Measurements from ENCODE around the gene FTO.

Gene FTO

DNA sequence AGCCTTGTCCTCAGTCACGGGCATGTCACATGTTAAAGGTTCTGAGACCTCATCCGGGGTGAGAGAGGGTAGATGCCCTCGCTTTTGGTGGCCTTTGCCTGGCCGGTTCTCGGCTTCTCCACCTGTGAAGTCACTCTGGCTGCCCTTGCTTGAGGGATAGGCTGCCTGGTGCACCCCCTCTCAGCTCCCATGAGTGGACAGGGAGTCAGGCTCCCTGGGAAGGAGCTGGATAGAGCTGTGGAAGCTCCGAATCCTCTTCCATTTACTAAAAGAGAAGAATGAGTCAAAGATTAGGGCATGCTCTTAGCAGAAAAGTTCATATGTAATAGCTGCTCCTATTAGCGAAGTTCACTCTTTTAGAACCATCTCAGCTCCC, 440.6 kb downstream of the FTO start:
- no peak for DNase-seq

- no peak for DNase-seq
These were observed 441.9 kb downstream of the FTO start for GRCh38 chr16:54145881-54146280.

GRCh38 chr16:54148974-54149373, 445.0 kb downstream of the FTO start:
- no peak for DNase-seq

DNA sequence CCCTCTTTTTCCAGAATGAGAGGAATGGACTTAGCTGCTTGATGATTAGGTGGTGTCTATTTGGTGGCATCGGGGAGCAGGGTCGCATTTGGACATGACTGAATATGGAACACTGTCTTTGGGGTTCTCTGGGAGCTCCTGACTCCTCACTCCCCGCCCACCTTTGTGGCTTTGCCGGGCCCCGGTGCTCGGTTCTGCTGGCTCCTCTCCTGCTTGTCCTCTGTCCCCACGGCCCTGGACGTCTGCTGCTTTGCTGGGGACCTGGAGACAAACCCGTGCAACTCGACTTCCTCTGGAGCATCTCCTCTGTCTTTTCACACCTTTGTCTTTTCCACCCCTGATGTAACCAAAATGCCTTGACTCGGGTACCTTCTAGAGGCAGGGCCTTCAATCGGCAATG, 446.9 kb downstream of the FTO start:
- no peak for DNase-seq

- no peak for DNase-seq
These were observed 448.6 kb downstream of the FTO start for GRCh38 chr16:54152362-54153239.

- no peak for DNase-seq
These were observed 449.4 kb downstream of the FTO start for GRCh38 chr16:54153240-54153934.

GRCh38 chr16:54156349-54156748, 452.4 kb downstream of the FTO start:
- DNase-seq = no peak

- DNase-seq = no peak
These were observed 455.0 kb downstream of the FTO start for GRCh38 chr16:54158986-54159385.

- DNase-seq = no peak
These were observed 455.6 kb downstream of the FTO start for GRCh38 chr16:54159490-54160080.

DNA sequence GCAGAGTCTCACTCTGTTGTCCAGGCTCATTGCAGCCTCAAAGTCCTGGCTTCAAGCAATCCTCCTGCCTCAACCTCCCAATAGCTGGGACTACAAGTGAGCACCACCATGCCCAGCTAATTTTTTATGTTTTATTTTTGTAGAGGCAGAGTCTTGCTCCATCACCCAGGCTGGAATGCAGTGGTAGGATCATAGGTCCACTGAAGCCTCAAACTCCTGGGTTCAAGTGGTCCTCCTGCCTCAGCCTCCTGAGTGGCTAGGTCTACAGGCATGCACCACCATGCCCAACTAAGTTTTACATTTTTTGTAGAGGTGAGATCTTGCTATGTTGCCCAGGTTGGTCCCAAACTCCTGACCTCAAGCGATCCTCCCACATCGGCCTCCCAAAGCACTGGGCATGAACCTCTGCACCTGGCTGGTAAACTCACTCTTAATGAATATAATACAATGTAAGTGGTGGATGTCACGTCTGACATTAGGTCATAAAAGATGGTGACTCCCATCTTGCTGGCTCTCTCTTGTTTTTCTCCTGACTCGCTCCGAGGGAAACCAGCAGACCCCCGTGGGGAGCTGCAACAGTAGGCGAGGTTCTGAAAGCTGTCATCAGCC, 456.4 kb downstream of the FTO start:
- DNase-seq = no peak

- DNase-seq = no peak
These were observed 457.3 kb downstream of the FTO start for GRCh38 chr16:54160939-54161897.

- DNase-seq = no peak
These were observed 459.4 kb downstream of the FTO start for GRCh38 chr16:54163197-54163843.

DNA sequence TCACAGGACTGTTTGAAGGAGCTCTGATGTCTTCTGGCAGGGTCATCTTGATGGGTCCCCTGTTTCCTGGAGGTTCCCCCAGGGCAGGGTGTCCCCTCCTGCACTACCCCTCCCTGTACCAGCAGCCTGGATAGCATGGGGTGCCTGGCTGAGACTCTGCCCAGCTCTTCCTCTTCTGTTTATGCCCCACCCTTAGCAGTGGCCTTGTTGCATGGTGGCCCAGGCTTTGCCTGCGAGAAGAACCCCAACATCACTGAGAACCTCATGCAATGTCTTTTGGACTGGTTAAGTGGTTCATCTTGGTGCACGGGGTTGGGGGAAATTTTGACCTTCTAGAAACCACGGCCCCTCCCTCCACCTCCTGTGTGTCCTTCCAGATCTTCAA, 460.8 kb downstream of the FTO start:
- no peak for DNase-seq

DNA sequence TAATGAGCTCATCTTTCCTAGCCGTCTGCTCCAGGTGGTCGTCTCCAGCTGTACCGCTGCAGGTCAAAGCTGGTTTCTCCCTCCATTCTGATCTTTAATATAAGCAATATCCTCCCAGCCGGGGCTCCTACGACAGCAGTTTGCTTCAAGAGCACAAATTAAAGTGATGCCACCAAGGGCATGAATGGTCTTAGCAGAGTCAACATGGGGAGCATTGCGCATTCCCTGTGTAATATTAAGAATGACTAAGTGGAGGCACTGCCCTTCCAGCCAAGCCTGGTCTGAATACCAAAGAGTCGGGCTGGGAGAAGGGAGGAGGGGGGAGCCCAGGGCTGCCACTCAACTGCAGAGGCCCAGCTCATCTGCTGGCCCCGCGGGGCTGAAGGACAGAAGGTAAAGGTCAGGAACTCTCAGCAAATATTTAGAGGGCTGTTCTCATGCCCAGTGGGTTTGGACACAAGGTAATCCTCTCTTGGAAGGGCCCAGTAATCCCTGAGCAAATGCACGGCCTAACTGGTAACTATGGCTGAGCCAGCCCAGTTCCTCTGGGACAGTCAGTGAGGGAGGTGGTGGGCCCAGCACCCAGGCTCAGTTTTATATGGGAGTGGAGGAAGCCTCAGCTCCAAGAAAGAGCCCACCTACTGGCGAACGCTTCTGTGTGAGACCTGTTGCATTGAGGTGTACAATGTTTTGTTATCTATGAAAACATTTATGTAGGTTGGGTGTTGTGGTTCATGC, 461.4 kb downstream of the FTO start:
- DNase-seq = no peak

- DNase-seq = no peak
These were observed 462.2 kb downstream of the FTO start for GRCh38 chr16:54165912-54166865.

GRCh38 chr16:54169112-54169511, 465.2 kb downstream of the FTO start:
- no peak for DNase-seq

DNA sequence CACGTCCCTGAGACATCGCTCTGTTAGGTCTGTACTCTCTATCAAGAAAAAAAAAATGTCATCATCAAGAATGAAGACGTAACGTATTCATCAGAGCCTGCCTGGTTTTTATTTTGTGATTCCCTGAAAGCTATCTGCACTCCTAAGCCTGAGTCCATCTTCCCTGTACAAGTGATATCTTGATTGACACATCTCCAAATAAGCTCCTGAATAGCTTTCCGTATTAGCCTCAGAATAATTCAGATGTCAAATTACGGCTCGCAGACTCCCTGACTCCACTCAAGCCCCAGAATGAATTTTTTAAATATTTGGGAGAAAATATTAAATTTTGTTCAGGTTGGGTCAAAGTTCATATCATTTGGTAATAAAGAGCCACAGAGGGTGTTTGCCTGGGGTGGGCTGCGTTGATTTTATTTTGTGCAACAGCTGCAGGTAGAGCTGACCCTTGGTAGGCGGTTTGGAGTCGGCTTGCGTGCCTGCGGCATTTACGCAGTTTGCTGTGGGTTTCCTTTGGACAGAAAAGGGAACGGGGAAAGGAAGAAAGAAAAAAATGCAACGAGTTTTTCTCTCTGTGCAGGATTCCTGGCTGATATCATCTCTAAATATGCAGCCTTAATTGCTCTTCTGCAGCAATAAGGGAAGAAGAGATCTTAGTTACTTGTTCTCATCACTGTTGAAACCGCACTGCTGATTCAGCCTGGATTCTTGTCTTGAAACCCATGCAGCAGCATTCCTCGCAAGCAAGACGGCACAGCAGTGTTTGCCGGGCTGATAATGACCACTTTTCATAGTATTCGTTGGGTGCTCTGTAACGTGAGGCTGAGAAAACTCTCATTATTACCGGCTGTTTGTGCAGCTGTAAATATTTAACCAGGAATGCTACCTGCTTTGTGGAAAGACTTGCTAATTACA, 467.9 kb downstream of the FTO start:
- DNase-seq = peak in 1 of 58 donors; percentile 1
